ENCODE measurements around the gene KLK7.

Gene KLK7

DNA sequence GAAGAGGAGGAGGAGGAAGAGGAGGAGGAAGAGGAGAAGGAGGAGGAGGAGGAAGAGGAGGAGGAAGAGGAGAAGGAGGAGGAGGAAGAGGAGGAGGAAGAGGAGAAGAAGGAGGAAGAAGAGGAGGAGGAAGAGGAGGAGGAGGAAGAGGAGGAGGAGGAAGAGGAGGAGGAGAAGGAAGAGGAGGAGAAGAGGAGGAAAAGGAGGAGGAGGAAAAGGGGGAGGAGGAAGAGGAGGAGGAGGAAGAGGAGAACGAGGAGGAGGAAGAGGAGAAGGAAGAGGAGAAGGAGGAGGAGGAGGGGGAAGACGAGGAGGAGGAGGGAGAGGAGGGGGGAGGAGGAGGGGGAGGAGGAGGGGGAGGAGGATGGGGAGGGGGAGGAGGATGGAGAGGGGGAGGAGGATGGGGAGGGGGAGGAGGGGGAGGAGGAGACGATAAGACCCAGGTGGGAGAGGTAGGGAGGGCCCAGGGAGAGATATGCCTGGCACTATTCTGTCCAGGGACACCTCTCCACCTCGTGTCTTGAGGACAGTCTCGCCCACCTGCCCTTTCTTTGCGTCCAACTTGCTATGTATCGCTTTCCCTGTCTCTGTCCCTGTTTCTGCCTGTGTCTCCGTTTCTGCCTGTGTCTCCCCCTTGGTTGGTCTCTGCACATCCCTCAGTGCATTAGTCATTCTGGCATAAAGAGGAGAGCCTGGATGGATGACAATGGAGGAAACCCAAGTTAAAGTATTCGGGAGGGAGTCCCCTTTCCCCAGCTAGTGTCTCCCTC is 23.8 kb downstream of the KLK7 start:
- ATAC-seq (replicated peaks): no peak
- peaks cover 41 to 45% of the 10 kb centered on the region in 2 donors for H3K27me3 Mint-ChIP-seq
- H3K4me3 Mint-ChIP-seq: no peak overlapping the region
- H3K4me1 Mint-ChIP-seq (ENCODE audit: low read depth in 2 of 2): no peaks in the 10 kb centered on the region
- peaks cover 8 to 10% of the 10 kb centered on the region in 2 donors for H3K9me3 Mint-ChIP-seq
- H3K27ac Mint-ChIP-seq: no peak overlapping the region
- no peaks in the 10 kb centered on the region for H3K36me3 Mint-ChIP-seq (ENCODE audit: insufficient read depth)
- no peak for DNase-seq

DNA sequence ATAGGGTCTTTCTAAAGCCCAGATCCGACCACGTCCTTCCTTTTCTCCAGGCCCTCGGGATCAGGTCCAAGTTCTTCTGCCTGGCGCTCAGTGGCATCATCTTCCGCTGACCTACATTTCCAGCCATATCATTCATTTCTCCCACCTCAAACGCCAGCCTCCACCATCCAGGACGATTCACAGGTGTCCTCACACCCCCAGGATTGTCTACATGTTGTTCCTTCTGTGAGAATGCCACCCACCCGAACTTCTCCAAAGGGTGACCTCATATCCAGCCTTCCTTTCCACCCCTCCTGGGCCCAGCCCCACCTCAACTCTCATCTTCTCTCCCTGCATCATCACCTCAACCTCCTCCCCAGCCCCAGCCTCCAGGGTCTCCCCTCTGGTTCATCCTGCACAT is 26.1 kb downstream of the KLK7 start:
- H3K4me3 Mint-ChIP-seq: no peak overlapping the region
- H3K36me3 Mint-ChIP-seq (ENCODE audit: insufficient read depth): no peaks in the 10 kb centered on the region
- no peak overlapping the region for H3K27ac Mint-ChIP-seq
- no peaks in the 10 kb centered on the region for H3K4me1 Mint-ChIP-seq (ENCODE audit: low read depth in 2 of 2)
- peaks cover 2 to 5% of the 10 kb centered on the region in 2 donors for H3K9me3 Mint-ChIP-seq
- no peak for DNase-seq
- ATAC-seq (replicated peaks): no peak
- peaks cover 37 to 41% of the 10 kb centered on the region in 2 donors for H3K27me3 Mint-ChIP-seq

DNA sequence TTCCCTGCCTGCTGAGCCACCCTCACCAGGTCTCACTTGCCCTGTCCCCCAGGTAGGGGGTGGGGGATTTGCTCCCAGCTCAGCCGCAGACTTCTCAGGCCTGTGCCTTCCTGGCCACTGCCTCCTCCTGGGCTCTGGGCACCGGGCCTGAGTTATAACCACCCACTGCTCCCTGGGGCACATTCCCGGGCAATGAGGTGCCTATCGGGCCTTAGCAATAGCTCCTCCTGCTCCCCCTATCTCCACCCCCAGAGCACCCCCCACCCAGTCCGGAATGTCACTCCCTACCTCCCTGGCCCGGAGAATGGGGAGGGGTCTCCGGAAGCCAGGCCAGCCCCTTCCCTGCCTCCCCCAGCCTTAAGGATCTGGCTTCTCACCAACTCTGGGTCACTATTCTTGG is 30.8 kb downstream of the KLK7 start, which contains the start of gene KLK5:
KLK5 (minus strand) TSS at position 129 of the 400 bp plus-strand sequence. CDS start 381 bp downstream, outside the sequence.
- Mint-ChIP-seq H3K27me3 (peaks cover 43 to 56% of the 10 kb centered on the region in 2 donors), H3K9me3 (peaks cover 2 to 7% of the 10 kb centered on the region in 2 donors), H3K4me1 (ENCODE audit: low read depth in 2 of 2) (no peaks in the 10 kb centered on the region), H3K27ac (no peak within 1 kb of the TSS), H3K36me3 (ENCODE audit: insufficient read depth) (no peaks in the 10 kb centered on the region), H3K4me3 (no peak within 1 kb of the TSS)
- ATAC-seq (replicated peaks): no peak
- DNase-seq: no peak

DNA sequence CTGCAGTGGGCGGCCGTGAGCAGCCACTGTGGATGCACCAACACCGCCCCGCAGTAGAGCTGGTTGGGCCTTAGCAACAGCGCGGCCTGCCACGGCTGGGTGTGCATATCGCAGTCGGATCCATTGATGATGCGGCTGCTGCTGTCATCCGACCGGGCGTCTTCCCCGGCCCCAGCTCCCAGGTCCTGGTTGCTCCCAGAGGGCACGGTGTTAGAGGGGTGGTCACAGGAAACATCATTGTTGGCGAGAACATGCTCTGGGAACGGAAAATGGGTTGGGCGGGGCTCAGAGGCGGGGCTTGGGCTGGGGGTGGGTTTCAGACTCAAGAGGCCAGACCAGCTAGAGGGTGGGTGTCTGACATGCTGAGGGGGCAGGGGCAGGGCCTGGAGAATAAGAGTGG is 33.9 kb downstream of the KLK7 start:
- Mint-ChIP-seq H3K27me3 (peaks cover 42 to 55% of the 10 kb centered on the region in 2 donors), H3K4me3 (no peak overlapping the region), H3K9me3 (peaks cover 2 to 7% of the 10 kb centered on the region in 2 donors), H3K27ac (no peak overlapping the region), H3K4me1 (ENCODE audit: low read depth in 2 of 2) (no peaks in the 10 kb centered on the region), H3K36me3 (ENCODE audit: insufficient read depth) (no peaks in the 10 kb centered on the region)
- ATAC-seq (replicated peaks): no peak
- no peak for DNase-seq

DNA sequence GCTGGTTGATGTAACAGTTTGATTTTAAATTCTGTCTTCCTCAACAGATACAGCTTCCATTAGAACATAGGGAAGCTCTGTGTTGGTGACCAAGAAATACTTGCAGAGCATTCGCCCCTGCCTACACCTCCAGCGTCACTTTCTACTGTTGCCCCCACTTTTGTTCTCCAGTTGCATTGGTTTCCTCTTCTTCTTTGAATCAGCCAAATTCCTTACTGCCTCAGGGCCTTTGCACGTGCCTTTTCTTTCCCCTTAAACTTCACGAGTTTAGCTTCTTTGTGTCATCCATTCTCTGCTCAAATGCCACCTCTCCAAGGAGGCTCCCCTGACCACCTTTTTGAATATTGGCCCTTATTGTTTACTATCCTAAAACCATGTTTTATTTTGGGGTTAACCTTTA is 36.6 kb downstream of the KLK7 start:
- no peak overlapping the region for H3K27ac Mint-ChIP-seq
- ATAC-seq (replicated peaks): no peak
- H3K9me3 Mint-ChIP-seq: peaks cover 2 to 7% of the 10 kb centered on the region in 2 donors
- no peaks in the 10 kb centered on the region for H3K4me1 Mint-ChIP-seq (ENCODE audit: low read depth in 2 of 2)
- no peak overlapping the region for H3K4me3 Mint-ChIP-seq
- no peak for DNase-seq
- peaks cover 52 to 63% of the 10 kb centered on the region in 2 donors for H3K27me3 Mint-ChIP-seq
- no peaks in the 10 kb centered on the region for H3K36me3 Mint-ChIP-seq (ENCODE audit: insufficient read depth)

DNA sequence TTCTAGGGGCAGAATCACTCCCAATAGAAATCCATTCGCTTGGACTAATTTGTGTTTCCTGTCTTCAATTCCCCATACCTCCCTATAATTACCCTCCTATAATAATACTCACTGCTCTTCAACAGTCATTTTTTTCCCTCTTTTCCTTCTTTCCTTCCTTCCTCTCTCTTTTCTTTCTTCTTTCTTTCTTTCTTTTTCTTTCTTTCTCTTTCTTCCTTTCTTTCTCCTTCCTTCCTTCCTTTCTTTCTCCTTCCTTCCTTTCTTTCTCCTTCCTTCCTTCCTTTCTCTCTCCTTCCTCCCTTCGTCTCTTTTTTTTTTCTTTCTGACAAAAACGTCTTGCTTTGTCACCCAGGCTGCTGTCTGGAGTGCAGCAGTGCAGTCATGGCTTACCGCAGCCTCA is 38.9 kb downstream of the KLK7 start:
- no peak for ATAC-seq (replicated peaks)
- H3K27ac Mint-ChIP-seq: no peak overlapping the region
- peaks cover 45 to 55% of the 10 kb centered on the region in 2 donors for H3K27me3 Mint-ChIP-seq
- H3K9me3 Mint-ChIP-seq: no peaks in the 10 kb centered on the region
- H3K4me3 Mint-ChIP-seq: no peak overlapping the region
- no peaks in the 10 kb centered on the region for H3K36me3 Mint-ChIP-seq (ENCODE audit: insufficient read depth)
- no peaks in the 10 kb centered on the region for H3K4me1 Mint-ChIP-seq (ENCODE audit: low read depth in 2 of 2)
- no peak for DNase-seq

DNA sequence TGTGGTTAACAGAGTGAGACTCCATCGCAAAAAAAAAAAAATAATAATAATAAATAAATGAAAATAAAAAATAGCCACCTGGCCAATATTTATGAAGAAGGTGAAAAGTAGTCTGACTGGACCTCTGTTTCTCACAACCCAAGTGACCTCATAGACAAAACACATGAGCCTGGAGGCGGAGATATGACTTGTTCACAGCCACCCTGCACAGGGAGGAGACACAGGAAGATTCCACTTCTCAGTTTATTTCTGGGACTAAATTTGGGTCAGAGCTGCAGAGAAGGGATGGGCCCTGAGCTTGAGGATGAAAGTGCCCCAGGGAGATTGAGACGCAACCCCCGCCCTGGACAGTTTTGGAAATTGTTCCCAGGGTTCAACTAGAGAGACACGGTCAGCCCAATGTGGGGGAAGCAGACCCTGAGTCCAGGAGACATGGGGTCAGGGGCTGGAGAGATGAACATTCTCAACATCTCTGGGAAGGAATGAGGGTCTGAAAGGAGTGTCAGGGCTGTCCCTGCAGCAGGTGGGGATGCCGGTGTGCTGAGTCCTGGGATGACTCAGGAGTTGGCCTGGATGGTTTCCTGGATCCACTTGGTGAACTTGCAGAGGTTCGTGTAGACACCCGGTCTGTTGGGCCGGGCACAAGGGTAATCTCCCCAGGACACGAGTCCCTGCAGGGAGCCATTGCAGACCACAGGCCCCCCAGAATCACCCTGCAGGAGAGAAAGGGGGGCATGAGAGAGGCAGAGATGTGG is 40.5 kb downstream of the KLK7 start:
- Mint-ChIP-seq H3K27me3 (peaks cover 39 to 40% of the 10 kb centered on the region in 2 donors), H3K4me1 (ENCODE audit: low read depth in 2 of 2) (no peaks in the 10 kb centered on the region), H3K27ac (no peak overlapping the region), H3K9me3 (no peaks in the 10 kb centered on the region), H3K4me3 (no peak overlapping the region), H3K36me3 (ENCODE audit: insufficient read depth) (no peaks in the 10 kb centered on the region)
- no peak for DNase-seq
- no peak for ATAC-seq (replicated peaks)

DNA sequence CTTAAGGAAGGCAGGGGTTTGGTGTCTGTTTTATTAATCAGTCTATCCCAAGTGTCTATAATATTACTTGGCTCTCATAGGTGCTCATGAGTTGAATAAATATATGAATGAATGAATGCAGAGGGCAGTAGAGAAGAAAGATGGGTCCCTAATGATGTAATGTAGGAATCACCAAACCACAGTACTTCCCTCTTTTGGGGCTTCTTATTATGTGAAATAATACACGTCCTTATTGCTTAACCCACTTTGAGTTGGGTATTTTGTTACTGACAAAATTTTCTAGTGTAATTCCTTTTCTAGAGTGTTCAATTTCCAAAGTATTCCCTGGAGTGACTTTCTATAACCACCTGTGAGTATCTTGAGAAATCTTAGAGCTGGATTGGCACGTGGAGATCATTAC is 44.1 kb downstream of the KLK7 start:
- Mint-ChIP-seq H3K27me3 (peaks cover 32 to 46% of the 10 kb centered on the region in 2 donors), H3K4me1 (ENCODE audit: low read depth in 2 of 2) (no peaks in the 10 kb centered on the region), H3K9me3 (no peaks in the 10 kb centered on the region), H3K27ac (no peak overlapping the region), H3K4me3 (no peak overlapping the region), H3K36me3 (ENCODE audit: insufficient read depth) (no peaks in the 10 kb centered on the region)
- DNase-seq: no peak
- ATAC-seq (replicated peaks): no peak

DNA sequence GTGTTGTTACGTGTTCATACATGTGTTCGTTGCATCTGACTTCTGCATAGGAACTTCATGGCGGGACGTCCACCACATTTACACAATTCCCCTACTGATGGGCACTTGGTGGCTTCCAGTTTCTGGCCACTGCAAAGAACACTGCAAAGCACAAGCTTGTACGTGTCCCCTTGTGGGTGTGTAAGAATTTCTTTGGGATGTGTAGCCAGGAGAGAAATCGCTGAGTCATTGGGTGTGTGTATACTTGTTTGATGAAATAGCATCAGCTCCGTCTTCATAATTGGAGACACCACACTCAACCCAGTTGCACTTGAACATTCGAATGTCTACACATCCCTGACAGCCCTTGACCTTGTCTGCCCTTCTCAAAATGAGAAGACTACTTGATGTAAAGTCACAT is 50.1 kb downstream of the KLK7 start:
- ATAC-seq (replicated peaks) (no peak), DNase-seq (no peak)
- Mint-ChIP-seq H3K36me3 (ENCODE audit: insufficient read depth) (no peaks in the 10 kb centered on the region), H3K4me3 (no peak overlapping the region), H3K27me3 (peaks cover 26 to 59% of the 10 kb centered on the region in 2 donors), H3K9me3 (no peaks in the 10 kb centered on the region), H3K27ac (no peak overlapping the region), H3K4me1 (ENCODE audit: low read depth in 2 of 2) (no peaks in the 10 kb centered on the region)

DNA sequence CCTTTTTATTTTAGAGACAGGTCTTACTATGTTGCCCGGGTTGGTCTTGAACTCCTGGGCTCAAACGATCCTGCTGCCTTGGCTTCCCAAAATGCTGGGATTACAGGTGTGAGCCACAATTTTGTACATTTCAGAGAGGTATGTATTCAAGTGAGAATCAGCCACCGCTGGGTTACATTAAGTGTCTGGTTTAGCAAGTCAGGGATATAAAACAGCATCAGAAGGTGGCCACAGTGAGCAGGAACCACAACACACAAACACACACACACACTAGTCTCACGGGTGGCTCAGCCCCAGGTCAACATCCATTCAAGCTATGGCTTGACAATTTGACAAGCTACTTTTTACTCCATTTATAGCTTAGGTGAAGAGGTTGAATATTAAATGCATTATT is 51.0 kb downstream of the KLK7 start:
- no peak overlapping the region for H3K27ac Mint-ChIP-seq
- H3K27me3 Mint-ChIP-seq: peaks cover 28 to 62% of the 10 kb centered on the region in 2 donors
- no peak overlapping the region for H3K4me3 Mint-ChIP-seq
- no peaks in the 10 kb centered on the region for H3K4me1 Mint-ChIP-seq (ENCODE audit: low read depth in 2 of 2)
- DNase-seq (no peak), ATAC-seq (replicated peaks) (no peak)
- no peaks in the 10 kb centered on the region for H3K36me3 Mint-ChIP-seq (ENCODE audit: insufficient read depth)
- no peaks in the 10 kb centered on the region for H3K9me3 Mint-ChIP-seq

DNA sequence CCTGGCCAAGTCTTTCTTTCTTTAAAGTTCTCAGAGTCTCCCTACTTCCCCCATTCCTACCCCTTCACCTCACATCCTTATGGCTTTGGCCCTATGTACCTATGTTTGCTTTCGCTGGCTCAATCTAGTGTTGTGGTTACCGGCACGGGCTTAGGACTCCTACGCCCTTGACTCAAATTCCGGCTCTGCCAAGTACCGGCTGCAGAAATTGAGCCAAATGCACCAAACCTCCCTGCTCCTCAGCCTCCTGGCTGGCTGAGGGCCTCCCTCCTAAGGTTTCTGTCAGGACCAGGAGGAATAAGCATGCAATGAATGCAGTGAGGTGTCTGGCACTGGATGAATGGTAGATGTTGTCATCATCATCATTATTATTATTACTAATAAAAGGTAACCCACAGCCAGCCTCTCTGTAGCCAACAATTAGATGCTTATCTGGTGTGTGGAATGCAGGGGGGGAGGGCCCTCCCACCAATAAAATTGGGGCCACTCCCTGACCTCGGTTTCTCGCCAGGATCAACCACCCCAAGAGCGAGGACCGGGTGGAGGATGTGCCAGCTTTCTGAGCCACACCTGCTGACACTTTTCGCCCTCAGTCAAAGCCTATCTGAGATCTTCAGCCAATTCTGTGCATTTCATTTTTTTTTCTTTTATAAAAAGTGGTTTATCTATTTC is 51.6 kb downstream of the KLK7 start:
- ATAC-seq (replicated peaks) (no peak), DNase-seq (no peak)
- H3K4me1 Mint-ChIP-seq (ENCODE audit: low read depth in 2 of 2): no peaks in the 10 kb centered on the region
- H3K36me3 Mint-ChIP-seq (ENCODE audit: insufficient read depth): no peaks in the 10 kb centered on the region
- H3K9me3 Mint-ChIP-seq: no peaks in the 10 kb centered on the region
- no peak overlapping the region for H3K4me3 Mint-ChIP-seq
- H3K27me3 Mint-ChIP-seq: peaks cover 33 to 67% of the 10 kb centered on the region in 2 donors
- H3K27ac Mint-ChIP-seq: no peak overlapping the region

DNA sequence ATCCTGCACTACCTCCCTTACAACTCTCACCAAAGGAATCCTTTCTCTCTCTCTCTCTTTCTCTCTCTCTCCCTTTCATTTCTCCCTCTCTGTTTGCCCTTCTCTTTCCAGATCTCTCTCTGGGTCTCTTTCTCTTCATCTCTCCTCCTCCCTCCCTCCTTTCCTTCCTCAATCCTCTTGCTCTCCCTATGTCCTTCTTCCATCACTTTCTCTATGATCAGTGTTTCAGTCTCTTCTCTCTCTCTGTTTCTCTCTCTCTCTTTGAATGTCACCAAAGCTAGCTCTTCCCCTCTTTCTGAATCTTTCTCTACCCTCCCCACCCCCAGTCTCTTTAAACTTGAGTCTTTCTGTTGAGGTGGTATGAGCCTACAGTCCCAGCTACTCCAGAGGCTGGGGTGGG is 52.7 kb downstream of the KLK7 start:
- Mint-ChIP-seq H3K4me1 (ENCODE audit: low read depth in 2 of 2) (no peaks in the 10 kb centered on the region), H3K4me3 (no peak overlapping the region), H3K36me3 (ENCODE audit: insufficient read depth) (no peaks in the 10 kb centered on the region), H3K27me3 (peaks cover 35 to 62% of the 10 kb centered on the region in 2 donors), H3K9me3 (no peaks in the 10 kb centered on the region), H3K27ac (no peak overlapping the region)
- DNase-seq (no peak), ATAC-seq (replicated peaks) (no peak)

DNA sequence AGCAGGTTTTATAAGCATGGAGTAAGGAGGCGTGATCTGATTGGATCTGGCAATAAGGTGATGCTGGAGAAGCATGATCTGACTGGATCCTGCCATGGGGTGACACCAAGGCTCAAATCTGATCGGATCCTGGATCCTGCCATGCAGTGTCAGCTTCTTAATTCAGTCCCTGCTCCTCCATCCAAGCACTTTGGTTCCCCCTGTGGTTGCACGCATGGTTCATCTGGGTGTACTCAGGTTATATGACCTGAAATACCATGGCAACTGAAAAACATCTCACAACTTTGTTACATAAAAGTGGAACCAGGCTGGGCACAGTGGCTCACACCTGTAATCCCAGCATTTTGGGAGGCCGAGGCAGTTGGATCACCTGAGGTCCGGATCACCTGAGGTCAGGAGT is 54.9 kb downstream of the KLK7 start:
- no peak for ATAC-seq (replicated peaks)
- Mint-ChIP-seq H3K4me1 (ENCODE audit: low read depth in 2 of 2) (no peaks in the 10 kb centered on the region), H3K4me3 (no peak overlapping the region), H3K27me3 (peaks cover 30 to 58% of the 10 kb centered on the region in 2 donors), H3K36me3 (ENCODE audit: insufficient read depth) (no peaks in the 10 kb centered on the region), H3K27ac (no peak overlapping the region), H3K9me3 (no peaks in the 10 kb centered on the region)
- DNase-seq: no peak

All from effector memory CD8-positive, alpha-beta T cell (primary cell).